ENCODE measurements around the gene OSTN. TPM values are rescaled to one million over a fixed set of nuclear protein-coding genes. Genes with fewer than 3 reads are reported as not detected.

Gene OSTN
- total and polyA plus RNA-seq, 2 donors (not counting 1 experiment from before 2014, with no cell fraction given), result not detected

GRCh38 chr3:191301017-191301416, 102.0 kb downstream of the OSTN start:
- Histone ChIP-seq H3K4me3 (ENCODE audit: control extremely low read depth in 1 of 5, extremely low read depth in 1 of 5, insufficient read depth in 1 of 5, low read depth in 2 of 5, low read length in 4 of 5) (peak overlapping the region in 2 of 5 experiments; percentile 16 to 20), H3K27me3 (replicated peaks in 1 of 4; ENCODE audit: control extremely low read depth in 1 of 4, control insufficient read depth in 3 of 4, insufficient read depth in 4 of 4, low read length in 3 of 4) (no peaks in the 10 kb centered on the region), H3K4me1 (ENCODE audit: control insufficient read depth in 2 of 2, insufficient read depth in 2 of 2, low read length in 2 of 2) (peaks cover 65 to 70% of the 10 kb centered on the region in 2 donors), H3K27ac (ENCODE audit: low read length in 2 of 2) (peak overlapping the region; percentile 82 to 85), H3K9ac (ENCODE audit: low read length) (peak overlapping the region; percentile 34), H3K4me2 (replicated peaks; ENCODE audit: low read depth, low read length, poor library complexity, severe bottlenecking) (peak overlapping the region; percentile 69), H2AFZ (ENCODE audit: insufficient read depth, low read depth, low read length, poor library complexity, severe bottlenecking) (peak overlapping the region; percentile 7), H3K9me3 (ENCODE audit: control extremely low read depth in 1 of 3, control insufficient read depth in 2 of 3, insufficient read depth in 1 of 3, low read length in 2 of 3) (peaks cover 0 to 7% (median 0%) of the 10 kb centered on the region in 3 donors), H3K79me2 (ENCODE audit: control insufficient read depth, insufficient read depth, low read length) (no peaks in the 10 kb centered on the region), H3K36me3 (replicated peaks in 1 of 2; ENCODE audit: control extremely low read depth in 1 of 2, control insufficient read depth in 1 of 2, extremely low read depth in 1 of 2, insufficient read depth in 2 of 2, low read length in 1 of 2) (no peaks in the 10 kb centered on the region), H4K20me1 (ENCODE audit: control insufficient read depth, insufficient read depth, low read length, poor library complexity, severe bottlenecking) (no peaks in the 10 kb centered on the region)
- WGBS (ENCODE audit: insufficient coverage), result no CpG with 5 or more reads among the region's 1 CpG
- intact Hi-C loops (cut with micrococcal nuclease), result no loop called here
- Mint-ChIP-seq H3K27ac (peak overlapping the region; percentile 86), H3K27me3 (no peaks in the 10 kb centered on the region), H3K9me3 (ENCODE audit: insufficient read depth) (no peaks in the 10 kb centered on the region), H3K4me1 (peaks cover 54% of the 10 kb centered on the region), H3K4me3 (peak overlapping the region; percentile 40)
- POLR2A ChIA-PET, result interaction anchor here (0.7 to 0.9 kb wide), 4 partner anchors 26 to 57 kb away, joined by 3 to 6 read pairs (median 6); no protein-coding TSS in a partner anchor
- CTCF ChIA-PET, result interaction anchor here (0.6 to 2.0 kb wide), 3 partner anchors 28 to 56 kb away, joined by 3 to 6 read pairs (median 5); partner anchors contain the start of genes CCDC50 and UTS2B
- no peak for TF ChIP-seq EZH2 (IDR thresholded peaks at IDR 0.05; ENCODE audit: borderline replicate concordance, insufficient read depth, low read depth, low read length, poor library complexity, severe bottlenecking)
- TF ChIP-seq, protein P1, sequence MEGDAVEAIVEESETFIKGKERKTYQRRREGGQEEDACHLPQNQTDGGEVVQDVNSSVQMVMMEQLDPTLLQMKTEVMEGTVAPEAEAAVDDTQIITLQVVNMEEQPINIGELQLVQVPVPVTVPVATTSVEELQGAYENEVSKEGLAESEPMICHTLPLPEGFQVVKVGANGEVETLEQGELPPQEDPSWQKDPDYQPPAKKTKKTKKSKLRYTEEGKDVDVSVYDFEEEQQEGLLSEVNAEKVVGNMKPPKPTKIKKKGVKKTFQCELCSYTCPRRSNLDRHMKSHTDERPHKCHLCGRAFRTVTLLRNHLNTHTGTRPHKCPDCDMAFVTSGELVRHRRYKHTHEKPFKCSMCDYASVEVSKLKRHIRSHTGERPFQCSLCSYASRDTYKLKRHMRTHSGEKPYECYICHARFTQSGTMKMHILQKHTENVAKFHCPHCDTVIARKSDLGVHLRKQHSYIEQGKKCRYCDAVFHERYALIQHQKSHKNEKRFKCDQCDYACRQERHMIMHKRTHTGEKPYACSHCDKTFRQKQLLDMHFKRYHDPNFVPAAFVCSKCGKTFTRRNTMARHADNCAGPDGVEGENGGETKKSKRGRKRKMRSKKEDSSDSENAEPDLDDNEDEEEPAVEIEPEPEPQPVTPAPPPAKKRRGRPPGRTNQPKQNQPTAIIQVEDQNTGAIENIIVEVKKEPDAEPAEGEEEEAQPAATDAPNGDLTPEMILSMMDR (IDR thresholded peaks at IDR 0.05), result no peak
- DNase-seq (peak; percentile 76), ATAC-seq (ENCODE audit: low read depth) (peak; percentile 67)

- Mint-ChIP-seq H3K27me3 (no peaks in the 10 kb centered on the region), H3K9me3 (ENCODE audit: insufficient read depth) (no peaks in the 10 kb centered on the region), H3K27ac (peak overlapping the region; percentile 77), H3K4me3 (peak overlapping the region; percentile 67), H3K4me1 (peaks cover 54% of the 10 kb centered on the region)
- Histone ChIP-seq H3K9me3 (ENCODE audit: control extremely low read depth in 1 of 3, control insufficient read depth in 2 of 3, insufficient read depth in 1 of 3, low read length in 2 of 3) (peaks cover 0 to 7% (median 0%) of the 10 kb centered on the region in 3 donors), H2AFZ (ENCODE audit: insufficient read depth, low read depth, low read length, poor library complexity, severe bottlenecking) (no peak overlapping the region), H3K27ac (ENCODE audit: low read length in 2 of 2) (peak overlapping the region in 1 of 2 donors; percentile 2), H3K4me3 (ENCODE audit: control extremely low read depth in 1 of 5, extremely low read depth in 1 of 5, insufficient read depth in 1 of 5, low read depth in 2 of 5, low read length in 4 of 5) (no peak overlapping the region), H3K4me1 (ENCODE audit: control insufficient read depth in 2 of 2, insufficient read depth in 2 of 2, low read length in 2 of 2) (peaks cover 56 to 61% of the 10 kb centered on the region in 2 donors), H4K20me1 (ENCODE audit: control insufficient read depth, insufficient read depth, low read length, poor library complexity, severe bottlenecking) (no peaks in the 10 kb centered on the region), H3K36me3 (replicated peaks in 1 of 2; ENCODE audit: control extremely low read depth in 1 of 2, control insufficient read depth in 1 of 2, extremely low read depth in 1 of 2, insufficient read depth in 2 of 2, low read length in 1 of 2) (no peaks in the 10 kb centered on the region), H3K27me3 (replicated peaks in 1 of 4; ENCODE audit: control extremely low read depth in 1 of 4, control insufficient read depth in 3 of 4, insufficient read depth in 4 of 4, low read length in 3 of 4) (no peaks in the 10 kb centered on the region), H3K79me2 (ENCODE audit: control insufficient read depth, insufficient read depth, low read length) (no peaks in the 10 kb centered on the region), H3K4me2 (replicated peaks; ENCODE audit: low read depth, low read length, poor library complexity, severe bottlenecking) (peak overlapping the region; percentile 16), H3K9ac (ENCODE audit: low read length) (no peak overlapping the region)
- TF ChIP-seq, protein P1 (IDR thresholded peaks at IDR 0.05), result no peak
- TF ChIP-seq EZH2 (IDR thresholded peaks at IDR 0.05; ENCODE audit: borderline replicate concordance, insufficient read depth, low read depth, low read length, poor library complexity, severe bottlenecking), result no peak
- intact Hi-C loops (cut with micrococcal nuclease), result no loop called here
- POLR2A ChIA-PET, result interaction anchor here (0.7 kb wide), 2 partner anchors 27 to 30 kb away, joined by 5 to 6 read pairs; no protein-coding TSS in a partner anchor
- ATAC-seq (ENCODE audit: low read depth), result no peak
- CTCF ChIA-PET, result interaction anchor here (1.2 kb wide), 1 partner anchor 58 kb away, joined by 4 read pairs; no protein-coding TSS in a partner anchor
- DNase-seq, result no peak
- WGBS (ENCODE audit: insufficient coverage), result no CpG with 5 or more reads among the region's 5 CpGs
Measured at GRCh38 chr3:191301782-191302411, 102.9 kb downstream of the OSTN start.

All from B cell (primary cell).